Measurements from ENCODE around the gene HIPK1.

- TF ChIP-seq EZH2 (IDR thresholded peaks at IDR 0.05) (no peak), POLR2AphosphoS5 (IDR thresholded peaks at IDR 0.05; ENCODE audit: borderline replicate concordance, low read depth, low read length) (no peak)
These were observed 6.1 kb downstream of the HIPK1 start for GRCh38 chr1:113935176-113935575.
